GM19328 (cell line): ENCODE data around the gene HS1BP3.

ENCODE experiments used
- ATAC-seq: cut with Tn5 transposase; IDR thresholded peaks from one replicate; pipeline ENCODE4 v1.9.1; 2021; ENCODE audit warnings: mild to moderate bottlenecking, moderate library complexity; ENCODE audit not compliant: unreplicated experiment

Gene HS1BP3

DNA sequence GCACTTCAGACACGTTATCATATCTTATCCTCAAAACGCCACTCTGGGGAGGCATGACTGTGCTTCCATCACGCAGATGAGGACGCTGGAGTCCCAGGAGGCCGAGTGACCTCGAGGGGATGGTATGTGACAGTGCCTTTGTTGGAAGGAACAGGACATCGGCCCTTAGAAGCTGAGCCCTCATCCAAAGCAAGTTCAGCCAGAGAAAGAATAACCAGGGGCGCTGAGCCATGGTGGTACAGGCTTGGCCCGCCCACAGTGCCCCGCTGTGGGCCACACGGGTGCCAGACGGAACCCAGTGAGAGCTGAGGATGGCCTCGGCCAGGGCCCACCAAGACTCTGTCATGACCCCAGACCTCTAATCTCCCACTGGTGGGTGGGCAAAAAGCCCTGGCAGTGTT, 31.3 kb downstream of the HS1BP3 start:
- ATAC-seq, result no peak

DNA sequence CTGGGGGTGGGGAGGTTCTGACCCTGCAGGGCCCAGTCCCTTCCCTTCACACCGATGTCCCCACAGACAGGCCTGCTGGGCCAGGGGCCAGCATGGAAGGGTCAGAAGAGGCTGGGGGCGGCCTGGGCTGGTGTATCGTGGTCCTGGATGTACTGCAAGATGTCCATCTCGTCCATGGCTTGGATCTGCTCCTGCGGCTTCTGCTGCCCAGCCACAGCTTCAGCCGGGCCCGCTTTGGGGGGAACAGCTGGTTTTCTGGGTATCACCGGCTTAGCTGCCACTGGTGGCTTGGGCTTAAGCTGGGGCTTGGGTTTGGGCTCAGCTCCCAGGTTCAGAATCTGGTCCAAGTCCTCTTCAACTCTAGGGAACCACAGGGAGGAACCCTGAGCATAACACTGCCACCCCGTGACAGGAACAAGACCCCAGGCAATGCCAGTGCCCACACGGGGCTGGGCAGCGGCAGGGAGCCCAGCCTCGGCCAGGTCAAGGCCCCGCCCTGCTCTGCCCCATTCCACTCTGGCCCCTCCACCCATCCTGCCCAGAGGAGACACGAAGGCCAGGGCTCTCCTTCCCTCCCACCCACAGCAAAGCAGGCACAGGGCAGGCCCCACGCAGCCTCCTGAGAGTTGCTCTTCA, 31.9 kb downstream of the HS1BP3 start:
- ATAC-seq, result no peak

DNA sequence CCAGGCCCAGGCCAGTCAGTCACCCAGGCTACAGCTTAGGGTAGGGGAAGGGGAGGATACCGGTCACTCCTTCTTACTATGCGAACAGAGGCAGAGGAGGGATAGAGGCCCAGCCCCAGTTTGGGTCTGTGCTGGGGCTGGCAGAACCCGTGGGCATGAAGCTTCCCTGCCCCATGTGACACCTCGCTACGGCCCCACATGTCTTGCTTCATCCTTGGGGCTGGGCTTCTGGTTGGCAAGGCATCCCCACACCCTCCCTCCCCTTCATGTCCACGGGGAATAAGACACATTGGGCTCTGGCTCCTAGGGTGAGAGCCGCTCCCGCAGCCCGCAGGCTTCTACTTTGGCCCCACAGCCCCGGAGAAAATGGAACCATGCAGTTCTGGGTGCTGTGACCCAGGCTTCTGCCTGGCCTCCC, 32.4 kb downstream of the HS1BP3 start:
- ATAC-seq, result no peak

DNA sequence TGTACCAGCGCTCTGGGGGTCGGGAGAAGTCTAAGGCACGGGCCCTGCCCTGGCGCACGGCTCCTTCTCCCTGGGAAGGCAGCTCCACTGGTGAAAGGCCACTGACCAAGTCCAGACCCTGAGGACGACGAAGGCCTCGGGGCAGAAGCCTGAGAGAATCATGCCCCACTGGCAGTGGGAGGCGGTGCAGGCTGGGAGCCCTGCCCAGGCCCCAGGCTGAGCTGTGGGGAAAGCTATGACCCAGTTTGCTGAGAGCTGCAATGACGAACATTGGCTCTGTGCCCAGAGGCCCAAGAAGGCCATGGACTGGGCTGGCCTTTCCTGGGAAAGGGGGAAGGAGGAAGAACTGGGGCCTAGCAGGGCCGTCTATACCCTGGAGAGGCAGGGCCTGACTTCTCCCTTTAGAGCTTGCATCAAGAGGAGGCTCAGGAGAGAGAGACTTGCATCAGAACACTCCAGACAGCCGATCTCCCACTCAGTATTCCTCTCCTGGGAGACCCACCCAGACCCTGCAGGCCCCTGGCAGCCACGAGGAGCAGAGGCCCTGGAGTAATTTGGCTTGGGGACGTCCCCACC, 32.9 kb downstream of the HS1BP3 start:
- ATAC-seq, result no peak

DNA sequence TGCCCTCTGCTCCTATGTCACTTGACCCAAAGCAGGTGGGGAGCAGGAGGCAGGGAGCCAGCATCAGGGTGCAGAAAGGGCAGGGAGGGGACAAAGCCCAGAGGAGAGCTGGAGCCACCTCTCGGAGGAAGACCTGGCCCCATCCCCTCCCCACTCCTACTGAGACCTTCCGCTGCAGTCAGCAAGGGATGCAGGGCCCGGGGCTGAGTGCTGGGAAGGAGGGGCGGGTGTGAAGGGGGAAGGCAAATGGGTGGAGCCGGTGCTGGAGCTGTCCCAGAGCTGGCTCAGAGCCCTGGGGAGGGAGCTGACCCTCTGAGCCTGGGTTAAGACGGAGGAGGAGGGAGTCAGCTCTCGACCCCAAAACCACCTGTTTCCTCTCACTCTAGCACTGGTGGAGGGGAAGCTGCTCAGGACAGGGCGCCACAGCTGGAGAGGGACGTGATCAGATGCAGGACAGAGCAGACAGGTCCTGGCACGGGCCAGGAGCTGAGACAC, 33.8 kb downstream of the HS1BP3 start:
- no peak for ATAC-seq

DNA sequence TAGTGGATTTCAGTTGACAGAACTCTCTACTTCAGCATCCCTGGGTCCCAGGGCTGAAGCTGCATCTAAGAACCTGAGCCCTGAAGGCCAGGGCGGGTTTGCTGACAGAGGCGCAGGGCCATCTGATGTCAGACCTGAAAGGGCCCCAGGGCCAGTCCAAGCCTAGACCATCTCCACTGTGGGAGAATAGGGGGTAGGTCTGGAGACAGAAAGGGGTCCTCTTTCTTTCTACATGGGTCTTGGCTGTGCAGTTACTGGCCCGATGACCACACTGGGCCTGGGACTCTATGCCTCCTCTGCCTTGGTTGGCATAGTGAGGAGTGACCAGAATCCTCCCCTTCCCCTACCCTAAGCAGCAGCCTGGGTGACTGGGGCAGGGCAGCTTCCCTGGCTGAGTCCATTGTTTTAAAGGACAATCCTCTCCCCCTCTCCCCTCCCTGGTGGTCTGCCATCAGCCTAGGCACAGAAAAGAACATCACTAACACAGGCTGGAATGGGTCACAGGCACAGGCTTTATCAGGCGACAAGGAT, 34.5 kb downstream of the HS1BP3 start:
- ATAC-seq, result no peak

DNA sequence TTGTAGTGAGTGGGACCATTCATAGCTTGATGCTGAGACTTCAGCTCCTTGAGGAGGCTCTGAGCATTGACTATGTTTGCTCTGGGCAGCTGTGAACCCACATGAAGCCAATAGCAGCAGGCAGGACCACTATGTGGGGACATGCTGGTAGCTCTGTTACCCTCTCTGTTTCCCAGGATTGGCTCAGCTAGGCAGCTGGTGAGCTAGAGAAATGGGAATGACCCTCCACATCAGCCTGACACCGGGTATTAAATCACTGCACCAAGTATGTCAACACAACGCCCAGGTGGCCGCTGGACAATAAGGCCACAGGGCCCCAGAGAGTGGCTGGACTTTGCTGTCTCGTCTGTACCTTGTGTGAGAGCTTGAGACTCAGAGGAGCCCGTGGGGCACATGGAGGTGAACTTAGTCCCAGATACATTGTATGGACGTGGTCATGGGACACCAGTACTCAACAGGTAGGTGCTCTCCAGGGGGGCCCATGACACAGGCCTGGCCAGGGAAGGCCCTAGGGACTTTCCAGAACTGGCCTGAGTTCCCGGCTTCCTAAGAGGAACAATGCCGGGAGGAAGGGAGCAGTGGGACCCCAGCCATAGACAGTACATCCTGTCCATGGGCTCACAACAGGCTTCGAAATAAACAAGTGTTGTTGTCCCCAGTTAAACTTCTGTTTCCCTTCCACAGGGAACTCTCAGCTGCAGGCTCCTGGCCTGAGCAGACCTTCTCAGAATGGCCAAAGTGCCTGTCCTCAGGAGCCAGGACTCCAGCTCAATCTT, 35.2 kb downstream of the HS1BP3 start:
- ATAC-seq, result no peak

DNA sequence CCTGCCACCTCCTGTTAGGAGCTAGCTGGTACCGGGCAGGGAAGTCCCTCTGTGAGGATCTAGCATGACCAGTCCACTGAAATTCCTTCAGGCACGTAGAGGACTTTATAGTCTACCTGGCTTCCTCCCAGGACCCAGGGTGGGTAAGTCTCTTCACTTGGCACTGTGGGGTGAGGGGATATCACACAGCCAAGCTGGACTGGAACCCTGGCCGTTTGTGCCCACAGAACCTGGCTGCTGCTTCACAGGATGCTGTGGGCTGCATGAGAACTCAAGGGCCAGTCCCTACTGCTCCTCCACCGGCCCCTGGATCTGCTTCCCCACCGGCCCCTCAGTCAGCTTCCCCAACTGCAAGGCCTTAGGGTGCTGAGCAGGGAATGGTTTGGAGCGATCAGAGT, 35.8 kb downstream of the HS1BP3 start:
- ATAC-seq, result no peak

DNA sequence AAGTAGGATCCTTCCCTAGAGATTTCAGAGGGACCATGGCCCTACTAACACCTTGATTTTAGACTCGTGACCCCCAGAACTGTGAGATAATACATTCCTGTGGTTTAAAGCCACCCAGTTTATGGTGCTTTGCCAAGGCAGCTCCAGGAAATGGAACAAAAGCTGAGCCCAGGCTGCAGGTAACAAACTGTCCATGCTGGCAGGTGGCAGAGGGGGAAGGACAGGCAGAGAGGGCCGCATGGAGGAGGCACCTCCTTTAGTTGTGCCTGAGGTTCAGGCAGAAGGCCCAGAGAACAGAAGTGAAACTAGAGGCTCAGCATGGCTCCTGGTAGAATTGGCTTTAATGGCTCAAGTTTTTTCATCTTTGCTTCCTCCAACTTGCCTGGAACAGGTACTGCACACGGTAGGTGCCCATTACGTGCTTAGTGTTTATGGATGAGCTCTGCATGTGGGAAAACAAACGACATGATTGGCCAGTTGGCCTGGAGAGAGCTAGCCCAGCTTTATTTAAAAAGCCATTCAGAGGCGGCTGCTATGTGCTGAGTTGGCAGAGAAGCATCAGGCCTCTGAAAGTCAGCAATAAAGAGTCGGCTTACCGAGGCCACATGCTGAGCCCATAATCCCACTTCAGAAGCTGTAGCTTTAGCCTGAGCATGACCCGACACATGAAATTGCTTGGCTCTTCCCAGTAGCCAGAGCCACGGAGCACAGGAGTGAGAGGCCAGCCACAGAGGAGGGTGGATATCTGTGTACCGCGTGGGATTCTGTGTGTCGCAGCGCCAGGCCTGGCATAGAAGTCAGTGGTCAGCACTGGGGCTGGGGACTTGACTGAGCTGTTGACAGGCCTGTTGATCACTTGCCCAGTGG, 36.5 kb downstream of the HS1BP3 start:
- no peak for ATAC-seq

DNA sequence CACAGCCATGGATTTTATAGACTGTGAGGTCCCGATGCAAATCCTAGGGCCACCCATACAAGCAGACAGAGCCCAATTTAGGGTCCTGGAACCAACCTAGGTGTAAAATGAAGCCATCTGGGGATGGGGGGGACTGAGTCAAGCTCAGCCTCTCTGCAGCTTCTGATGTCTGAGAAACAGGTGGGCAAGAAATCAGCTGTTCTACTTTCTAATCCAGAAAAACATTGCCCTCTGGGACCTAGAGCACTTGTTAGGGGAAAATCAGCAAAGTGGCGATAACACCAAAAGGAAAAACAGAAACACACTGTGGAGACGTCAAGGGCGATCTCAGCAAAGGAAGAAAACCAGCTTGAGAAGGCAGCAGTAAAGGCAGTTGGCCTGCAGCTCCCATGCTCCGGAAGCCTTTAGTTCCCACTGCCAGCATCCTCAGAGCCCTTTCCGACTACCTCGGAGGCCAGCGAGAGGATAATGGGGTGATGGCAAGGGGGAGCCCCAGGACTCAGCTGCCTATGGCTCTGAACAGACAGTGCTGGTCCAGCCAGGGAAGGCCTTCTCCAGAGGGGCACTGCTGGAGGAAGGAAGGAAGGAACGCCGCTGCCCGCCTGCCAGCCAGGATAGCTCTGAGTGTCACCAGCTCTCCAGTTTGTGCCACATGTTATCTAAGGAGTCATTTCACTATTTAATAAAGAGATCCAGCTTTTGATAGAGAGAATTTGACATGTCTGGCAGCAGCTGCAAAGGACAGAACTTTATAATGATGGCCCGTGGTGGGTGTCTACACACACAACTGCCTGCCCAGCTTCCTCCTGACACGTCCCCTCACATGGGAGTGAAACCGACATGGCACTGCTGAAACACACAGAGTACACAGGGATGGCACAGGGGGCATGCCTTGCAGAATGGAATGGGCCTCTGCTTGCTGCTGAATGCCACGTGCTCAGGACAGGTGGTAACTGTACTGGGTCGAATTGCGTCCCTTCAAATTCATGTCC, 37.7 kb downstream of the HS1BP3 start:
- no peak for ATAC-seq

DNA sequence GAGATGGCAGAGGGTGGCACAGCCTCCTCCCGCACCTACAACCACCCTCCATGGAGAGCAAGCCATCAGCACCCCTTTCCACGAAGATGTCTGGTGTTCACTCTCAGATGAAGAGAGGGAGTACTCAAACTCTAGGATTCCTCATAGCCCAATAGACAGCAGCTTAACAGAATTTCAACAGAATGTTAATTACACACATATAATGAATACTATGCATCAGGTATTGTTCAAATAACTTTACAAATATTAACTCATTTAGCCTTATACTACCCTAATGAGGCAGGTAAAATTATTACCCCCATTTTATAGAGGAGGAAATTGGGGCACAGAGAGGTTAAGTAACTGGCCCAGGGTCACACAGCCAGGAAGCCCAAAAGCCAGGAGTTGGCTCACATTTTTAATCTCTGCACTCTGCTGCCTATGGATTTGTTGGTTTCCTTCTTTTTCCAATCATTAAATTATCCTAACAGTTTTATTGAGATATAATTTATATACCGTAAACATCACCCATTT, 39.0 kb downstream of the HS1BP3 start:
- ATAC-seq, result no peak

DNA sequence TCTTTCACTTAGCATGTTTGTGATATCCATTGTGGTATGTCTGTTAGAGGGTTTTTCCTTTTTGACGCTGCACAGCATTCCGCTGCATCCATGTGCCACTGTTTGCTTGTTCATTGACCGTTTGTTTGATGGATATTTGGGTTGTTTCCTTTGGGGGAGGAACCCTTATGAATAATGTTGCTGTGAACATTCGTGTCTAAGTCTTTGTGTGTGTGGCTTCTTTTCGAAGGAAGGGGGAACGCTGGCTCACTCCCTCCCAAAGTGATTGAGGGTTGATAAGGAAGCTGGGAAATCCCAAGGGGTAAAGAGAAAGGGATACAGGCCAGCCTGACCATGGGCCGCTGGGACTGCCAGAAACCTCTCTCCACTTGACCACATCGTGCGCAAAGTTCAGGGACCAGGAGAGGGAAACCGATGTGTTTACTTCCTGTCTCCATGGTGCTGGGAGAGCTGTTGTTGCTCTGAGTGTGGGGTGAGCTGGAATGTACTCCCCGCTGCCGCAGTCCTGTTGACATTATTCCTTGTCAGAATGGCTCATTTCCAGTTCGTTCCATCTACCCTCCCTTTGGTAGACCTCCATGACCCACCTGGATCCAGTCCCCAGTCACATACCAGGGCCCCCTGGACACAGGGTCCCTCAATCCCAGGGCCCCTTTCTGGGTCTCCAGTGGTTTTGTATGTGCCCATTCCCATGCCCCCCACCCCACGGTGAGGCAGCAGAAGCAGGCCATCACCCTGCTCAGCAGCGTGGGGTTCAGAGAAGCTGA, 39.6 kb downstream of the HS1BP3 start:
- no peak for ATAC-seq

DNA sequence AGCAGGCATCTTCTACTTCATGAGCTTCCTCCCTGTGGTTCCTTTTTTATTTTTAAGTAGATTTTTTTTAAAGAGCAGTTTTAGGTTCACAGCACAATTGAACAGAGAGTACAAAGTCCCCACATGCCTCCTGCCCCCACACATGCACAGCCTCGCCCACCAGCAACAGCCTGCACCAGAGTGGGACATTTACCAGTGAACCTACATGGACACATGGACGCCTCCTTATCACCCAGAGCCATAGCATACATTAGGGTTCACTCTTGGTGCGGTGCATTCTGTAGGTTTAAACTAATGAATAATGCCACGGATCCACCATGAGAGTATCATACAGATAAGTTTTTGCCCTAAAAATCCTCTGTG, 40.9 kb downstream of the HS1BP3 start:
- ATAC-seq, result no peak

DNA sequence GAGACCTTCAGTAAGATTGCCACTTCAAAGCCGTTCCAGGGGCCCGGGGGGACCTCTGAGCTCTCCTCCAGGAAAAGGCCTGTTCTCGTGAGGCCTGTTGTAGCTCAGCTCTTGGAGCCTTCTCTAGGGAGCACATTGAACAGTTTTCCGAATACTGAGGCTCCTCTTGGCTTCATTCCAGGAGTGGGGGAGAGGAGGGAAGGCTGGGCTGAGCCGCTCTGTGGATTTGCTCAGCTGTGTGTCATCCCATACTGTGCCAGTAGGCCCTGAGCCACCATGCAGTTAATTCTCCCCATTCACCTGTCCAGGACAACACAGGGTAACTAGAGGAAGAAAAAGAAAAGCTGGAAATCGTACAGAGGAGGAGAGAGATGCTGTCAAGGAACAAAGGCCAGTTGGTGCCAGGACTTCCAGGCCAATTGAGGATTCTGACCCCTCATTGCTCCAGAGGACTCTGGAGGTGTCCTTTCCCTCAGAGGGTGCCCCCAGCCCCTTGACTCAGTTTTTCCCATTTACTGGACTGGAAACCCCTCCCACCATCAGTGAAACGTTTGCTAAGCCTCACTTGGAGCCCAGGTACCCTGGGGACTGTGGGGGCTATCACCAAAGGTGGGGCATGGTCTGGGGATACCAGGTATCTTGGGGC, 41.4 kb downstream of the HS1BP3 start:
- ATAC-seq, result no peak

DNA sequence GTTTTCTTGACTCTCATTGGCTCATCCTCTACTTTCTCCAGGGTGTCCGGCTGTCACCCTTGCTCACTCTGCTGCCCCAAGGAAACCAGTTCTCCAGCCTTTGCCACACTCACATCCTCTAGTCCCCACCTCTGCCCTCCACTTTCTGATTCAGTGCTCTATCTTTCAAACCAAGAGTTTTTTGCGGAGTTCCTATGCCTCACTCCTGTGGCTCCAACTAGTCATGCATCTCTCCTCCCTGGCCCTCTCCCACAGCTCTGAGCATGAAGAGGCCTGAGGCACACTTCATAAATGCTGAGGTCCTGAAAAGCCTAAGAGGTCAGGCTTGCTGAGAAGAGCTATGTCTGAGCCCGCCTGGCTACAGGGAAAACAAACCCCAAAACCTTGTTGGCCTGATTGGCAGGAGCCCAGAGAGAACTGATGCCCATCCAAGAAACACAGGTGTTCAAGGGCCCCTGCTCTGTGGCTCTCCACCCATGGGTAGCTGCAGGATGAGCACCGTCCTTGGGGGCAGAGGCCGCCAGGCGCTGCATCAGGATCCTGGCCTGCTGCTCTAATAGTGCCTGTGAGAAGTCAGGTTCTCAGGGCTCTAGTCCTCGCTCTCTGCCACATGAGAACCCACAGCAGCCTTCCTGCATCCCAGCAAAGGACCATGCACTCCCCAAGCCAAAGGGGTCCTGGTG, 42.1 kb downstream of the HS1BP3 start:
- no peak for ATAC-seq

DNA sequence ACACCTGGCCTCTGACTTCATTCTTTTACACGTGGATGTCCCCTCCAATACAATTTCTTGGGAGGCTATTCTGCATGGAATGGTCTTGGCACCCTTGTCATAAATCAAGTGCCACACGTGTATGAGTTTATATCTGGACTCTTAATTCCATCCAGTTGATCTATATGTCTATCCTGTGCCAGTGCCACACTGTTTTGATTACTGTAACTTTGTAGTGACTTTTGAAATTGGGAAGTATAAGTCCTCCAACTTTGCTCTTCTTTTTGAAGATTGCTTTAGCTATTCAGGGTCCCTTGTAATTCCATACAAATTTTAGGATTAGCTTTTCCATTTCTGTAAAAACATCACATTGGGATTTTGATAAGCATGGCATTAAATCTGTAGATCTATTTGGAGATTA, 43.5 kb downstream of the HS1BP3 start:
- no peak for ATAC-seq

DNA sequence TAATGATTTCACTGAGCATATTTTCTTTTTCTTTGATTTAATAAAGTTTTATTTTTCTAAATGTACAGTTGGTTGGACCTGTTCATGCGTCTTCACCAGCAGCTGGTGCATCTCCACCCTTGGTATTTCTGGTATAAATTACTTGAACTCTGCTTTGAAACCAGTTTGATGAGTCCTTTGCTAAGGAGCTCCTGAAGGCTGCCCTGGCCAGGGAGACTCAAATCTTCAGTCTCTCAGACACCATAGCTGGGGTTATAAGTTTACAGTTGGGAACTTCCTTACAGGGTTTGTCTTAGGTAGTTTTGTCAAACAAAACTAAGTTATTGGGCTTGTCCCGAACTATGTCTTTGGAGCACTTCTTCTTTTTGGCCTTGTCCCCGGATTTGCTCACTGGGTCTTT, 44.7 kb downstream of the HS1BP3 start:
- ATAC-seq, result no peak

DNA sequence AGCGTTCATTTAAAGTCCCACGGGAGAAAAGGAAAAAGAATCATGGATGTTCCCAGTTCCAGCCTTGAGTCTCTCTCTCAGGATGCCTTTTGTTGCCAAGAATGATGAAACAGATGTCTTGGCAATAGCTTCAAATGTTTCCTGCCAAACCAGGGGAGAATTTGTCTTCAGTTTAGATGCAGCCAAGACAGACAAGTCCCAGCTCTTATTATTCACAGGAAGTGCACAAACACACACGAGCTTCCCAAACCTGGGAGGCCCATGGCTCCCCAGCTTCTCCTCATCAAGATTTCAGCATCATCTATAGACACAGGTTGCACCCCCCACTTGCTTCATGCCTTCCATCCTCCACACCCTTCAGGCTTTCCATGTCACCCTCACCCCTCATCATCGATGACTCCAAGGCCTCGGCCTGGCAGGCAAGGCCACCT, 45.9 kb downstream of the HS1BP3 start:
- ATAC-seq, result no peak
